Measurements from ENCODE around the gene HNRNPA2B1.

HNRNPA2B1 gene

DNA sequence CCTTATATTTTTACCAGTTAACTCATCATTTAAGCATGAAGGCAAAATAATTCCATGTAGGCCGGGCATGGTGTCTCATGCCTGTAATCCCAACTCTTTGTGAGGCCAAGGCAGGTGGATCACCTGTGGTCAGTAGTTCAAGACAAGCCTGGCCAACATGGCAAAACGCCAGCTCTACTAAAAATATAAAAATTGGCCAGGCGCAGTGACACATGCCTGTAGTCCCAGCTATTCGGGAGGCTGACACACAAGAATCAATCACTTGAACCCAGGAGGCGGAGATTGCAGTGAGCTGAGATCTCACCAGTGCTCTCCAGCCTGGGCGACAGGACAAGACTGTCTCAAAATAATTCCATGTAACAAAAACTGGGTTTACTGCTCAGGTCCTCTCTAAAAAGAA is 18.3 kb downstream of the HNRNPA2B1 start:
- no peak overlapping the region for H2BK120ac ChIP-seq (ENCODE audit: low read depth, low read length)
- no peak overlapping the region for H3K4me2 ChIP-seq (ENCODE audit: low read length, poor library complexity, severe bottlenecking)
- H3K79me1 ChIP-seq (replicated peaks; ENCODE audit: low read length, poor library complexity, severe bottlenecking): peaks cover under 1% of the 10 kb centered on the region
- H3K36me3 ChIP-seq (ENCODE audit: control insufficient read depth in 1 of 2, insufficient read depth in 2 of 2, low read depth in 1 of 2, low read length in 2 of 2): peaks cover 8 to 19% of the 10 kb centered on the region in 2 experiments
- WGBS: 89% methylated on average over 6 of the region's 6 CpGs
- no peak overlapping the region for H3K9ac ChIP-seq (ENCODE audit: low read length)
- no peak overlapping the region for H4K8ac ChIP-seq (ENCODE audit: low read length)
- DNase-seq: no peak
- no peak overlapping the region for H2AFZ ChIP-seq (ENCODE audit: low read depth, low read length)
- H2BK15ac ChIP-seq (ENCODE audit: low read depth, poor library complexity, severe bottlenecking): no peak overlapping the region
- H3K4me3 ChIP-seq (ENCODE audit: insufficient read depth in 1 of 2, low read depth in 1 of 2, low read length in 2 of 2): no peak overlapping the region
- H3K27me3 ChIP-seq (ENCODE audit: control insufficient read depth in 1 of 2, insufficient read depth in 1 of 2, low read length in 2 of 2): no peaks in the 10 kb centered on the region
- no peak overlapping the region for H2BK5ac ChIP-seq (ENCODE audit: low read depth, low read length, poor library complexity, severe bottlenecking)
- no peak overlapping the region for H4K91ac ChIP-seq (ENCODE audit: low read length)
- H3K4ac ChIP-seq (ENCODE audit: low read depth in 1 of 2, low read length in 2 of 2): no peak overlapping the region
- H3K27ac ChIP-seq (ENCODE audit: low read length, poor library complexity, severe bottlenecking): peak overlapping the region; percentile 55
- H3K23ac ChIP-seq (ENCODE audit: low read length in 2 of 2): no peak overlapping the region
- peaks cover 8% of the 10 kb centered on the region for H3K4me1 ChIP-seq (ENCODE audit: control insufficient read depth, insufficient read depth, low read depth, low read length)
- H3K14ac ChIP-seq (ENCODE audit: low read length in 2 of 2): no peak overlapping the region
- no peak overlapping the region for H2AK5ac ChIP-seq (ENCODE audit: low read length, severe bottlenecking)
- H2BK12ac ChIP-seq (ENCODE audit: low read length in 2 of 2): no peak overlapping the region
- H3K9me3 ChIP-seq (ENCODE audit: control insufficient read depth, low read length): no peaks in the 10 kb centered on the region
- no peak overlapping the region for H3K18ac ChIP-seq (ENCODE audit: low read depth in 1 of 2, low read length in 2 of 2)

DNA sequence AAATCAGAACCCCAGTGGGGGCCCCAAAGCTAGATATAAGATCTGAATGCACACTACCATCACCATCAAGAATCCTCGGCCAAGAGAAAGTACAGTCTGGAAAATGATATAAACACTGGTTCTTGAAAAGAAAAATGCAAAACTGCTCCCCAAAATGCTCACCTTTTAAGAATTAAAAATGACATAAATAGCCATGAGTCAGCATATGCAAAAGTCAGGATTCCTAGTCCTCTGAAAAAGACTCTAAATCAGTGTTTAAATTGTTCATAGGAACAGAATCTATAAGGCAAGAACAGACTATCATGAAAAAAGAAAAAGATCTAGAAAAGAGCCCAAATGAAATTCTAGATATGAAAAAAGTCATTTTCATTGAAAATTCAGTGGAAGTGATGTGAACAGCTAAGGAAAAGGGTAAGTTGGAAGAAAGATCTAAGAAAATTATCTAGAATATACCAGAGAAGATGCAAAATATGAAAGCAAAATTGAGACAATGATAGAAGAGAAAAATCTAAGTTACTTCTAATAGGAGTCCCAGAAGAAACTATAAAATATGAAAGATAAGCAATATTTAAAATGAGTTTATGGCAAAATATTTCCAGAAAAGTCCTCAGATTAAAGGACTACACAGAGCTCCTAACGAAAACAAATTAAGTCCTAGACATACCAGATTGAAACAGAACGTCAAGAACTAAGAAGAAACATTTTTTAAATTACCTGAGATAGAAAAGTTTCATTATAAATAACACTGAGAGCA is 18.9 kb downstream of the HNRNPA2B1 start:
- no peak overlapping the region for H2BK12ac ChIP-seq (ENCODE audit: low read length in 2 of 2)
- H3K27me3 ChIP-seq (ENCODE audit: control insufficient read depth in 1 of 2, insufficient read depth in 1 of 2, low read length in 2 of 2): no peaks in the 10 kb centered on the region
- H2AK5ac ChIP-seq (ENCODE audit: low read length, severe bottlenecking): no peak overlapping the region
- H3K23ac ChIP-seq (ENCODE audit: low read length in 2 of 2): no peak overlapping the region
- peaks cover 8 to 14% of the 10 kb centered on the region in 2 experiments for H3K36me3 ChIP-seq (ENCODE audit: control insufficient read depth in 1 of 2, insufficient read depth in 2 of 2, low read depth in 1 of 2, low read length in 2 of 2)
- H4K8ac ChIP-seq (ENCODE audit: low read length): no peak overlapping the region
- H3K4me3 ChIP-seq (ENCODE audit: insufficient read depth in 1 of 2, low read depth in 1 of 2, low read length in 2 of 2): no peak overlapping the region
- H4K91ac ChIP-seq (ENCODE audit: low read length): no peak overlapping the region
- no peak overlapping the region for H2BK15ac ChIP-seq (ENCODE audit: low read depth, poor library complexity, severe bottlenecking)
- no peak overlapping the region for H2AFZ ChIP-seq (ENCODE audit: low read depth, low read length)
- 100% methylated on average over 1 of the region's 3 CpGs for WGBS
- DNase-seq: no peak
- H2BK5ac ChIP-seq (ENCODE audit: low read depth, low read length, poor library complexity, severe bottlenecking): no peak overlapping the region
- H2BK120ac ChIP-seq (ENCODE audit: low read depth, low read length): no peak overlapping the region
- no peak overlapping the region for H3K4me2 ChIP-seq (ENCODE audit: low read length, poor library complexity, severe bottlenecking)
- H3K79me1 ChIP-seq (replicated peaks; ENCODE audit: low read length, poor library complexity, severe bottlenecking): no peaks in the 10 kb centered on the region
- H3K4ac ChIP-seq (ENCODE audit: low read depth in 1 of 2, low read length in 2 of 2): no peak overlapping the region
- no peak overlapping the region for H3K14ac ChIP-seq (ENCODE audit: low read length in 2 of 2)
- peak overlapping the region; percentile 25 for H3K27ac ChIP-seq (ENCODE audit: low read length, poor library complexity, severe bottlenecking)
- H3K9ac ChIP-seq (ENCODE audit: low read length): no peak overlapping the region
- no peak overlapping the region for H3K18ac ChIP-seq (ENCODE audit: low read depth in 1 of 2, low read length in 2 of 2)
- H3K4me1 ChIP-seq (ENCODE audit: control insufficient read depth, insufficient read depth, low read depth, low read length): peaks cover 9% of the 10 kb centered on the region
- no peaks in the 10 kb centered on the region for H3K9me3 ChIP-seq (ENCODE audit: control insufficient read depth, low read length)

DNA sequence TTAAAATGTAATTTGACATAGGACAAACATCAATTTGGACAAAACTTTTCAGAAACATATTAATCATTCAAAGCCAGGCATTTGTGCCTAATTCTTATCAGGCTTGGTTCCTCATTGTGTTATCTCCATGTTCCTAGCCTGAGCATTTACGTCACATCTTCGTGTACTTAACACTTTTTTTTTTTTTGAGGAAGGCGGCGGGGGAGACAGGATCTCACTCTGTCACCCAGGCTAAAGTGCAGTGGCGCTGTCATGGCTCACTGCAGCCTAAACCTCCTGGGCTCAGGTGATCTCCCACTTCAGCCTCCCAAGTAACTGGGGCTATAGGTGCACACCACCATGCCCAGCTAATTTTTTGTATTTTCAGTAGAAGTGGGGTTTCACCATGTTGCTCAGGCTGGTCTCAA is 19.8 kb downstream of the HNRNPA2B1 start:
- Histone ChIP-seq H2BK5ac (ENCODE audit: low read depth, low read length, poor library complexity, severe bottlenecking) (no peak overlapping the region), H3K4me3 (ENCODE audit: insufficient read depth in 1 of 2, low read depth in 1 of 2, low read length in 2 of 2) (no peak overlapping the region)
- 78% methylated on average over 5 of the region's 5 CpGs for WGBS

DNA sequence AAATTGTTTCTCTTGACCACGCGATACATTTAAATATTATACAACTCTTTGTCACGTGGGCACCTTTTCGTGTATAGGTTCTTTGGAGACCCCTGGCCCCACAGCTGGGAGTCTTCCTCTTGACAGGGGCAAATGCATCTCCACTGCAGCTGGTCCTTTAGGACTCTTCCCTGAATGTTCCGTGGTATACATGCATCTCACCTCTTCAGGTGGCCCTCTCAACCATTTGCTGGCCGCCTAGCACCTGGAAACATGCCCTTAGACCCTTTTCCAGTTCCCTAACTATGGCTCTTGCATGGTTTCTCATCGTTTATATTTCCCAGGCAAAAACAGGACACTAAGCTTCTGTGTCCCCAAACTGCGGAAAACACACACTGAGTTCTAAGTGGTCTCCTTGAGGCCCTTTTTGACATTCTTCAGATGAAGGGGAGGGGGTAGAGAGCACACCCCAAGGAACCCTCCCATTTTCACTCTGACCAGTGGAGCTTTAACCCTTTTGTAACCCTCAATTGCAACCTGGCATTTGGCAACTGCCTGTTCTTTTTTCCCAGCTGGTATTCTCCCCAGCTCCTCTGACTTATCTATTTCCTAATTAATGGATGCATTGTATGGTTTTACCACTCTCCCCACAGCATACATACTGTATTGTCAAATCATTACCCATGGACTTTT is 20.6 kb downstream of the HNRNPA2B1 start:
- Histone ChIP-seq H3K4me1 (ENCODE audit: control insufficient read depth, insufficient read depth, low read depth, low read length) (peaks cover 10% of the 10 kb centered on the region), H2BK12ac (ENCODE audit: low read length in 2 of 2) (no peak overlapping the region), H3K9me3 (ENCODE audit: control insufficient read depth, low read length) (no peaks in the 10 kb centered on the region), H3K4me3 (ENCODE audit: insufficient read depth in 1 of 2, low read depth in 1 of 2, low read length in 2 of 2) (no peak overlapping the region), H3K36me3 (ENCODE audit: control insufficient read depth in 1 of 2, insufficient read depth in 2 of 2, low read depth in 1 of 2, low read length in 2 of 2) (peaks cover 3 to 8% of the 10 kb centered on the region in 2 experiments), H3K79me1 (replicated peaks; ENCODE audit: low read length, poor library complexity, severe bottlenecking) (no peaks in the 10 kb centered on the region), H3K18ac (ENCODE audit: low read depth in 1 of 2, low read length in 2 of 2) (no peak overlapping the region), H4K91ac (ENCODE audit: low read length) (no peak overlapping the region), H2BK15ac (ENCODE audit: low read depth, poor library complexity, severe bottlenecking) (no peak overlapping the region), H2BK5ac (ENCODE audit: low read depth, low read length, poor library complexity, severe bottlenecking) (no peak overlapping the region), H3K27ac (ENCODE audit: low read length, poor library complexity, severe bottlenecking) (peak overlapping the region; percentile 19), H2AFZ (ENCODE audit: low read depth, low read length) (no peak overlapping the region), H2AK5ac (ENCODE audit: low read length, severe bottlenecking) (peak overlapping the region; percentile 37), H2BK120ac (ENCODE audit: low read depth, low read length) (no peak overlapping the region), H3K23ac (ENCODE audit: low read length in 2 of 2) (no peak overlapping the region), H3K9ac (ENCODE audit: low read length) (no peak overlapping the region), H3K14ac (ENCODE audit: low read length in 2 of 2) (no peak overlapping the region), H3K4me2 (ENCODE audit: low read length, poor library complexity, severe bottlenecking) (no peak overlapping the region), H3K4ac (ENCODE audit: low read depth in 1 of 2, low read length in 2 of 2) (no peak overlapping the region), H4K8ac (ENCODE audit: low read length) (no peak overlapping the region), H3K27me3 (ENCODE audit: control insufficient read depth in 1 of 2, insufficient read depth in 1 of 2, low read length in 2 of 2) (no peaks in the 10 kb centered on the region)
- DNase-seq: no peak
- 81% methylated on average over 8 of the region's 8 CpGs for WGBS

More for the DNA sequence above, 19.8 kb downstream of the HNRNPA2B1 start:
- Histone ChIP-seq H3K79me1 (replicated peaks; ENCODE audit: low read length, poor library complexity, severe bottlenecking) (no peaks in the 10 kb centered on the region), H4K8ac (ENCODE audit: low read length) (no peak overlapping the region), H2AK5ac (ENCODE audit: low read length, severe bottlenecking) (no peak overlapping the region), H4K91ac (ENCODE audit: low read length) (no peak overlapping the region), H3K9me3 (ENCODE audit: control insufficient read depth, low read length) (no peaks in the 10 kb centered on the region), H2BK12ac (ENCODE audit: low read length in 2 of 2) (no peak overlapping the region), H3K9ac (ENCODE audit: low read length) (no peak overlapping the region), H3K4ac (ENCODE audit: low read depth in 1 of 2, low read length in 2 of 2) (no peak overlapping the region), H2BK15ac (ENCODE audit: low read depth, poor library complexity, severe bottlenecking) (no peak overlapping the region), H3K27me3 (ENCODE audit: control insufficient read depth in 1 of 2, insufficient read depth in 1 of 2, low read length in 2 of 2) (no peaks in the 10 kb centered on the region), H2BK120ac (ENCODE audit: low read depth, low read length) (no peak overlapping the region), H3K4me1 (ENCODE audit: control insufficient read depth, insufficient read depth, low read depth, low read length) (peaks cover 9% of the 10 kb centered on the region), H3K4me2 (ENCODE audit: low read length, poor library complexity, severe bottlenecking) (no peak overlapping the region), H2AFZ (ENCODE audit: low read depth, low read length) (no peak overlapping the region), H3K23ac (ENCODE audit: low read length in 2 of 2) (no peak overlapping the region), H3K27ac (ENCODE audit: low read length, poor library complexity, severe bottlenecking) (no peak overlapping the region), H3K18ac (ENCODE audit: low read depth in 1 of 2, low read length in 2 of 2) (peak overlapping the region in 1 of 2 experiments; percentile 0), H3K36me3 (ENCODE audit: control insufficient read depth in 1 of 2, insufficient read depth in 2 of 2, low read depth in 1 of 2, low read length in 2 of 2) (peaks cover 8% of the 10 kb centered on the region in 2 experiments), H3K14ac (ENCODE audit: low read length in 2 of 2) (no peak overlapping the region)
- no peak for DNase-seq

Measured in mesenchymal stem cell (in vitro differentiated cells and primary cell).